ENCODE measurements around the gene NOS3.

NOS3 gene

GRCh38 chr7:150952331-150953050, 38.3 kb upstream of the NOS3 start:
- DNase-seq: no peak

- no peak for DNase-seq
These were observed 37.5 kb upstream of the NOS3 start for GRCh38 chr7:150953061-150953997.

- no peak for DNase-seq
These were observed 36.4 kb upstream of the NOS3 start for GRCh38 chr7:150954201-150954985.

GRCh38 chr7:150954986-150955518, 35.8 kb upstream of the NOS3 start:
- DNase-seq: no peak

- no peak for DNase-seq
These were observed 35.1 kb upstream of the NOS3 start for GRCh38 chr7:150955519-150956394.

- no peak for DNase-seq
These were observed 34.3 kb upstream of the NOS3 start for GRCh38 chr7:150956395-150957132.

GRCh38 chr7:150957133-150958020, 33.4 kb upstream of the NOS3 start:
- DNase-seq: no peak

GRCh38 chr7:150958062-150958552, 32.7 kb upstream of the NOS3 start:
- no peak for DNase-seq

GRCh38 chr7:150958597-150958996, 32.2 kb upstream of the NOS3 start:
- DNase-seq: no peak

- no peak for DNase-seq
These were observed 31.7 kb upstream of the NOS3 start for GRCh38 chr7:150959081-150959480.

GRCh38 chr7:150959739-150960734, 30.8 kb upstream of the NOS3 start:
- no peak for DNase-seq

- no peak for DNase-seq
These were observed 29.1 kb upstream of the NOS3 start for GRCh38 chr7:150961510-150962289.

- no peak for DNase-seq
These were observed 28.6 kb upstream of the NOS3 start for GRCh38 chr7:150962290-150962552.

GRCh38 chr7:150962553-150963399, 28.0 kb upstream of the NOS3 start:
- peak; percentile 66 for DNase-seq

GRCh38 chr7:150963707-150964559, 26.9 kb upstream of the NOS3 start:
- DNase-seq: no peak

- no peak for DNase-seq
These were observed 26.2 kb upstream of the NOS3 start for GRCh38 chr7:150964593-150965111.
